ENCODE data around the gene RAPGEF5. TPM values are rescaled to one million over a fixed set of nuclear protein-coding genes. Genes with fewer than 3 reads are reported as not detected.

Gene RAPGEF5
- total RNA-seq, 1 donor from 2014 or later: 12.4 TPM

DNA sequence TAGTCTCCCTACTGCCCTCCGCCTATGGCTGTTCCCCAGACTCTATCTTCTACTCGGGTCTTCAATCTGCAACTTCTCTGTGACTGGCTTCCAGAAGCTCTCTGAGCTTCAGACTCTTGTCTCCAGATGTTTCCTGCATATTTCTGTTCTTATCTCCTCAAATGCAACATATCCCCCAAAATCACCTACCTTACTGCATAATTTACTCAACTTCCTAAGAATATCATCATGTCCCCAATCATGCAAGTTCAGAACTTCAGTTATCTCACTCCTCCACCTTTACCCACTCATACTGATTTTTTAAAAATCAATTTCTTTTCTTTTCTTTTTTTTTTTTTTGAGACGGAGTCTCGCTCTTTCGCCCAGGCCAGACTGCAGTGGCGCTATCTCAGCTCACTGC is 68.8 kb downstream of the RAPGEF5 start:
- no peak overlapping the region for H3K4me3 Mint-ChIP-seq
- TF ChIP-seq, protein P1, sequence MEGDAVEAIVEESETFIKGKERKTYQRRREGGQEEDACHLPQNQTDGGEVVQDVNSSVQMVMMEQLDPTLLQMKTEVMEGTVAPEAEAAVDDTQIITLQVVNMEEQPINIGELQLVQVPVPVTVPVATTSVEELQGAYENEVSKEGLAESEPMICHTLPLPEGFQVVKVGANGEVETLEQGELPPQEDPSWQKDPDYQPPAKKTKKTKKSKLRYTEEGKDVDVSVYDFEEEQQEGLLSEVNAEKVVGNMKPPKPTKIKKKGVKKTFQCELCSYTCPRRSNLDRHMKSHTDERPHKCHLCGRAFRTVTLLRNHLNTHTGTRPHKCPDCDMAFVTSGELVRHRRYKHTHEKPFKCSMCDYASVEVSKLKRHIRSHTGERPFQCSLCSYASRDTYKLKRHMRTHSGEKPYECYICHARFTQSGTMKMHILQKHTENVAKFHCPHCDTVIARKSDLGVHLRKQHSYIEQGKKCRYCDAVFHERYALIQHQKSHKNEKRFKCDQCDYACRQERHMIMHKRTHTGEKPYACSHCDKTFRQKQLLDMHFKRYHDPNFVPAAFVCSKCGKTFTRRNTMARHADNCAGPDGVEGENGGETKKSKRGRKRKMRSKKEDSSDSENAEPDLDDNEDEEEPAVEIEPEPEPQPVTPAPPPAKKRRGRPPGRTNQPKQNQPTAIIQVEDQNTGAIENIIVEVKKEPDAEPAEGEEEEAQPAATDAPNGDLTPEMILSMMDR (IDR thresholded peaks at IDR 0.05): no peak
- DNase-seq: no peak
- H3K36me3 Mint-ChIP-seq (ENCODE audit: low read depth): peaks cover 4% of the 10 kb centered on the region
- no peaks in the 10 kb centered on the region for H3K4me1 Mint-ChIP-seq
- intact Hi-C loops (cut with micrococcal nuclease): no loop called here
- no peak overlapping the region for H3K27ac Mint-ChIP-seq
- H3K27me3 Mint-ChIP-seq: no peaks in the 10 kb centered on the region
- ChIA-PET POLR2A (no interaction called here), CTCF (no interaction called here)
- H3K9me3 Mint-ChIP-seq: no peaks in the 10 kb centered on the region
- no peak for ATAC-seq (ENCODE audit: low read depth)

DNA sequence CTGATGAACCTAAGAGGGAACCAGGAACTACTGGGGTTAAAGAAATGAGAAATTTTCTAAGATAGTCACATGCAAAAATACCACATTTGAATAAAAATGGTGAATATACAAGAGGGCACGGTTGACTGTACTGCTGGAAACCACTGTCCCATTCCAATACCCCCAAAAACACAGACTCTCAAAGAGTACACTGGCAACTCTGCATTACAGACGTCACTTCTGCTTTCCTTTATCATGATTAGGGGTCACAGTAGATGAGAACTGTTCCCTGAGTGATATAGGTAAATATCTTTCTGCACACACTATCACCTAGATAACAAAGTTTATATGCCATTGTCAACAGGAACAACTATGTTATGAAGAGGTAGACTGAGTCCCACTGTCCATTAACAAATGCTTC is 69.5 kb downstream of the RAPGEF5 start:
- DNase-seq: no peak
- POLR2A ChIA-PET: no interaction called here
- Mint-ChIP-seq H3K4me1 (no peaks in the 10 kb centered on the region), H3K27me3 (no peaks in the 10 kb centered on the region), H3K4me3 (no peak overlapping the region), H3K9me3 (no peaks in the 10 kb centered on the region), H3K27ac (no peak overlapping the region), H3K36me3 (ENCODE audit: low read depth) (peaks cover 4% of the 10 kb centered on the region)
- CTCF ChIA-PET: no interaction called here
- no peak for ATAC-seq (ENCODE audit: low read depth)
- TF ChIP-seq, protein P1 (IDR thresholded peaks at IDR 0.05): no peak
- intact Hi-C loops (cut with micrococcal nuclease): no loop called here

DNA sequence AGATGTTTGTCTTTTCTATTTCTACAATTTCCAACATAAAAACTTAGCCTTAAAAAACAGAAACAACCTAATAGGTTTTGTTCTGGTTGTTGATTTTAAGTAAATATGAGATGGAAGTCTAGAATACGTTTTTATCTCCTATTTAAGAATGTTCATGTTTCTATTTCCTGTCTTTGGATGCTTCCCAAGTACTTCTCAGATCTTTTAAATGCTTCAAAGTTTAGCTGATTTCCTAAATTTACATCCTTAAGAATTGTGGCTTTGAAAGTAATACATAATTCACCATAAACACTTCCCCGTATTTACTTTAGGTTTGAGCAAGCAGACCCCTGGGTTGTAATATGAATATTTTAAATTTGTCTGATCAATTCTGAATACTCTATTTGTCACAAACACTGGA is 70.5 kb downstream of the RAPGEF5 start:
- CTCF ChIA-PET: no interaction called here
- H3K4me1 Mint-ChIP-seq: no peaks in the 10 kb centered on the region
- no peaks in the 10 kb centered on the region for H3K27me3 Mint-ChIP-seq
- POLR2A ChIA-PET: no interaction called here
- TF ChIP-seq, protein P1 (IDR thresholded peaks at IDR 0.05): no peak
- intact Hi-C loops (cut with micrococcal nuclease): no loop called here
- DNase-seq (no peak), ATAC-seq (ENCODE audit: low read depth) (no peak)
- H3K4me3 Mint-ChIP-seq: no peak overlapping the region
- peaks cover 4% of the 10 kb centered on the region for H3K36me3 Mint-ChIP-seq (ENCODE audit: low read depth)
- H3K9me3 Mint-ChIP-seq: no peaks in the 10 kb centered on the region
- no peak overlapping the region for H3K27ac Mint-ChIP-seq

DNA sequence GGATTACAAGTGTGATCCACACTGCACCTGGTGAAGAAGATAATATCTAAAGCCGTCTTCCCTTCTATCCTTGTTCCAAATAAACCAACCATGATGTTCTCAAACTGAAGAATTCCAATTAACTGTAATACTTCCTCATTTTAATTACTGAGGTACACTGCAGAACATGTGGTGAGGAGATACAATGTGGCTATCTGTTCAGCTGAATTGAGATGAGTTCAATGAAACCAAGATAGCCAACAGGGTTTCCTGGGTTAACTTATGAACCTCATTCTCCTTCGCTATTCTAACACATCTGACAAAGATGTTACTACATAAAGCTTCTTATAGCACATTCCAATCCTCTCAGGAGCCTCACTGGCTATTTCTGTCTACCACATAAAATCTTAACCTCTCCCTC is 75.5 kb downstream of the RAPGEF5 start:
- Mint-ChIP-seq H3K4me3 (no peak overlapping the region), H3K27ac (no peak overlapping the region), H3K27me3 (no peaks in the 10 kb centered on the region), H3K9me3 (no peaks in the 10 kb centered on the region), H3K4me1 (no peaks in the 10 kb centered on the region), H3K36me3 (ENCODE audit: low read depth) (no peaks in the 10 kb centered on the region)
- DNase-seq (no peak), ATAC-seq (ENCODE audit: low read depth) (no peak)
- POLR2A ChIA-PET: interaction anchor here (0.6 kb wide), 1 partner anchor 178 kb away, joined by 7 read pairs; no protein-coding TSS in a partner anchor
- intact Hi-C loops (cut with micrococcal nuclease): no loop called here
- CTCF ChIA-PET: no interaction called here
- TF ChIP-seq, protein P1 (IDR thresholded peaks at IDR 0.05): no peak

DNA sequence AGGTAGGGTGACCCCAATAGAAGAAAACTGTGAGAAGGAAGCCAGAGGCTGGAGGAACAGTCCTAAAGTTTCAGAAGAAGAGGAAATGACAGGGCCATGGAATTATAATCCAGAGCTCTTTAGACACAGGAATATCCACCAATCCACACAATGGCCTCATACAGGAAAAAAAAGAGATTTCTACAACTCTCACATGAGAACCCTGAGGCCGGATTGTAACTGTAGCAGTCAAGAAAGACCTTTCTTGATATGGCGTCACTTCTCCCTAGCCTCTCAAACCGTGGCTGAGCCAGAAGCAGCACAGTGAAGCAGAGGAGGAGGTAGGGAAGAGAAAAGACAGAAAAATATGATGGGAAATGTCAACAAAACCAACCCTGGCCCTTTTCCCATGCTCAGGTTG is 76.9 kb downstream of the RAPGEF5 start:
- Mint-ChIP-seq H3K9me3 (no peaks in the 10 kb centered on the region), H3K4me1 (no peaks in the 10 kb centered on the region), H3K27me3 (no peaks in the 10 kb centered on the region), H3K27ac (no peak overlapping the region), H3K36me3 (ENCODE audit: low read depth) (no peaks in the 10 kb centered on the region), H3K4me3 (no peak overlapping the region)
- TF ChIP-seq, protein P1 (IDR thresholded peaks at IDR 0.05): no peak
- ATAC-seq (ENCODE audit: low read depth): no peak
- intact Hi-C loops (cut with micrococcal nuclease): no loop called here
- CTCF ChIA-PET: no interaction called here
- POLR2A ChIA-PET: no interaction called here
- no peak for DNase-seq

Measured in activated B cell treated with CpG ODN at 0.5 μM for 24 hours (primary cell).